Measurements from ENCODE around the gene CDH19.

- no peak for TF ChIP-seq POLR2A (IDR thresholded peaks at IDR 0.05)
- no peak for TF ChIP-seq CTCF (IDR thresholded peaks at IDR 0.05 in 4 of 5, conservative IDR thresholded peaks at IDR 0.05 in 1 of 5)
Observed at GRCh38 chr18:66615176-66615575, 11.3 kb upstream of the CDH19 start.

Measured in gastrocnemius medialis (tissue), 4 donors.